LoVo (cell line): ENCODE measurements around the gene NACA2.
"Not testable (repeated sequence)": the region's sequence is repeated elsewhere in the genome, so short reads cannot be mapped to it uniquely, and the experiment has no call there.

ENCODE experiments used
- DNase-seq: peaks from one replicate; pipeline ENCODE4 v3.0.0-alpha.2; 2016; ENCODE audit warnings: low spot score

NACA2 gene

DNA sequence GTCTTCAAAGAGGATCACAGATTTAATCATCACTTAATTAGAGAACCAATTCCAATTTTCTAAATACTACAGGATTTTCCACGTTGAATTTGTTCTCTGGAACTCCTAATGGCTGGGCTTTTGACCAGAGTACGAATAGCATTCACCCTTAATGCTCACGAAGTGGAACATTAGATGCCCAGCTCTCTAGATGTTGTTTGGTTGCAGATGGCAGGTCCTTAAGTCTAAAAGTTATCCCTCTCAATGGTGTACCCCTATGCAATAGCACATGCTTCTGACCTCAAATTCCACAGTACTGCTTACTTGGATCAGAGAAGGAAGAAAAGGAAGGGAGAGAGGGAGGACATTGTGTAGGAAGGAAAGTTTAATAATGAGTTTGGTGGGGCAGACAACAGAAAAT, 8.6 kb upstream of the NACA2 start:
- DNase-seq, result no peak

DNA sequence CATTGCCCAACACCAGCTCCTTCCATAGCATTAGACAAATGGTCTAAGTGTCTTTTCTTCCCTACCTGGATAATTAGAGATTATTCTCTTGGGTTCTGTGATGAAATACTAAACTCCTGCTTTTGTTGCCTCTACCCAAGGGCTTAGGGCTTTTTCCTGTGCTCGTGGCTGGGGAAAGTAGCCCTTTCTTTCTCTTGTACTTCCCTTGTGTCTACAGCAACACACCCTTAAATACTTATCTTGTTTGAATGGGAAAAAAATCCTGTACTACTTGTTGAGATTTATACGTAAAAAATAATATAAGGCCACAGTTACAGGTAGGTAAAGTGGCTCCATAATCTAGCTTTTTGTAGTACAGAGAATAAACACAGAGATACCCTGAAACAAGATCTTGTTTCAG, 7.0 kb upstream of the NACA2 start:
- DNase-seq, result no peak

DNA sequence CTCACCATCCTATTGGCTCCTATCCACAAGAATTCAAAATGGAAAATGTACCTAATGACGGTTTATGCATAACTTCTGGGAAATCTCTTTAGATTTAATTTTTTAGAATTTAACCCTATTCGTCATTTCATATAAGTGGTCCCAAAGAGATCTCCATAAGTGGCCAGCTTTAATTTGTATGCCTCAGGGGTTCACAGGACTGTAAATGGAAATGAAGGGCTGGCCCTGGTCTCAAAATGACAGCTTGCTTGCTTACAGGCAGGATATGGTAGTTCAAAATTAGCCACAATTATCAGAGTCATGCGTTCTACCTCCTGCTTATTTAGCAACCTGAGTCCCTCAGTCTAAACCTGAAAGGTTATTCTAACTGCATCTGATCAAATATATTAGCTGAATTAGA, 6.6 kb upstream of the NACA2 start:
- no peak for DNase-seq

DNA sequence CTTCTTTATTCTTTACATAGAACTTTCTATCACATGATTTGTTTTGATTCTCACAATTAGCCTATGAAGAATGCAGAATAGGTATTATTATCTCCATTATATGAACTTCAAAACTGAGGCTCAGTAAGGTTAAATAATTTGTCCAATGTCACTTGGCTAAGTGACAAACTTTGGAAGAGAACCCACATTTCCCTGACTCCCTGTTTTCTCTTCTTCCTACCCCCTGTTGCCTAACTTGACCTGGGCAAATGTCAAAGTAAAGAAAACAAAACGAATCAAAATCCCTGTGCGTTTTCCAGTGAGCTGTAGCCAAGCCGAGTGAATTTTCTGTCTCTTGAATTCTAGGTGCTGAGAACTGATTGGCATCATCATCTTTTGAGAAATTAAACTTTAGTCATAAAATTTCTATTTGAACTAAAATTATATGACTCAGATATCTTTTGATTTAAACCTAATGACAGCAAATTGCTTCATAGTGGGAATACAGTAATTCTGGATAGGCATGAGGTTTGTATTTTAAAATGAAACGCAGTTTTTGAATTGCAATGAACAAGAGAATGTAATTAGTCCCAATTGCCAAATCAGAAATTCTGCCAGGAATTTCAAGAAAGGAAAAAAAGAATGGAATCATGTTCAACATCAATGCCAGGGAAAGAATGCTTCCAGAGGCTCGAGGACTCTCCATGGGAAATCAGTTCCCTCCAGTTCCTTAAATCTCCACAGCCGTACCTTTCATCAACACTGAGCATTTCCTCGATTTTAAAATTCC, 4.6 kb upstream of the NACA2 start:
- DNase-seq, result no peak

DNA sequence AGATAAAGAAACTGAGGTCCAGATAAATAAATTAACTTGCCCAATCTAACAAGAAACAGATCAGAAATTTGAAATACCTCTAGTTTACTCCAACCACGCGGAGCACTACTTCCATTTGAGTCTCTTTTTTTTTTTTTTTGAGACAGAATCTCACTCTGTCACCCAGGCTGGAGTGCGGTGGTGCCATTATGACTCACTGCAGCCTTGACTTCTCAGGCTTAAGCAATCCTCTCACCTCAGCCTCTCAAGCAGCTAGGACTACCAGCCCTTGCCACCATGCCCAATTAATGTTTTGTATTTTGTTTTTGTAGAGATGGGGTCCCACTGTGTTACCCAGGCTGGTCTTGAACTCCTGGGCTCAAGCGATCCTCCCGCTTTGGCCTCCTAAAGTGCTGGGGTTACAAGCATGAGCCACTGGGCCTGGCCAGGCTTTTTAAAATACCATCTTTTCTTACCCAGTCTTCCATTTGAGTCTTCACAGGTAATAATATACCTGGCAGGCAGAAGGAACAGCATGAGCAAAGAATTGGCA, 3.3 kb upstream of the NACA2 start:
- no peak for DNase-seq

DNA sequence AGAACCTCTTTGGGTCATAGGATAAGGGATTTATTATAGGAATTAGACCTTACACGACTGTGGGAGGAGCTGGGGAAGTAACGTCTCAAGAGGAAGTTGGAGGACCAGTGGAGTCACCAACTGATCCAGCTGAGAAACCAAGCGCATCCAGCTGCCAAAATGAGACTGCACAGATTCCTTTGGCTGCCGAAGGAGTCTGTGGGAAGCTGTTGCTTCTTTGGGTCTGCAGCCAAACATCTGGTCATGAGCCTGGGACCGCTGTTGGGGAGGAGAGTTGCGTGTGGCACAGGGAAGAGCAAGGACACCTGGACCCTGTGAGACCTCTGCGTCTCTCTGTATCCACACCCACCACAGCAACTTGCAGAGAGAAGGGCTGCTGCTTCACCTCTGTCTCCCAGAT, 2.4 kb upstream of the NACA2 start:
- DNase-seq, result no peak

DNA sequence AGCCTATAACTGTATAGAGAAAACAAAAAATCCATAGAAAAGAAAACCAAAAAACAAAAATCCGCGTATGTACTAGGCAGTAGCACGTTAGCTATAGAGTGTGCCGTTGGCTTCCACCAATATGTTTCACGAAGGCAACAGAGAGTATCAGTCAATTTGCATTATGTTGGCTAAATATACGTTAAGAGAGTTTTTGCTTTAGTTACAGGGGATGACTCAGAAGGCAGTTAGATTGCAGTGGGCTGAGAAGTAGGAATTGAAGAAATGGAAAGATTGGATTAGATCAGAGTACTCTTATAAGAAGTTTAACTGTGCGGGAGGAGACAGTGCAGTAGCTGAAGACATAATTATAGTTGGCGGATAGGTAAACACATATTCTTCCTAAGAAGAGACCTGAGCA, 911 bp upstream of the NACA2 start:
- DNase-seq, result no peak

DNA sequence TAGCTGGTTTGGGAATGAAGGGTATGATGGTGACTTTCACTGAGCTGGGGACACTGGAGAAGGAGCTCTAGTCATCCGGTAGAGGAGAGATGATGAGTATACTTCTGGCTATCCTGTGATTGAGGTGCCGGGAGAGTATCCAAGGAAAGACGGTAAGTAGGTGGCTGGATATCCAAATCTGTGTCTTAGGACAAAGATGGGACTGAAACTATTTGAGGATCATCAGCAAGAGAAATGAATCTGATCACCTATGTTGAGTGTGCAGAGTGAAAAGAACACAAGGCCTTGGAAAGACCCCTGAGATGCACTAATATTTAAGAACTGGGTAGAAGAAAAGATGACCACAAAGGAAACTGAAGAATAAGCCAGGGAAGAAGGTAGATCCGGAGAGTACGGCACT, 1.0 kb downstream of the NACA2 start:
- DNase-seq, result no peak

DNA sequence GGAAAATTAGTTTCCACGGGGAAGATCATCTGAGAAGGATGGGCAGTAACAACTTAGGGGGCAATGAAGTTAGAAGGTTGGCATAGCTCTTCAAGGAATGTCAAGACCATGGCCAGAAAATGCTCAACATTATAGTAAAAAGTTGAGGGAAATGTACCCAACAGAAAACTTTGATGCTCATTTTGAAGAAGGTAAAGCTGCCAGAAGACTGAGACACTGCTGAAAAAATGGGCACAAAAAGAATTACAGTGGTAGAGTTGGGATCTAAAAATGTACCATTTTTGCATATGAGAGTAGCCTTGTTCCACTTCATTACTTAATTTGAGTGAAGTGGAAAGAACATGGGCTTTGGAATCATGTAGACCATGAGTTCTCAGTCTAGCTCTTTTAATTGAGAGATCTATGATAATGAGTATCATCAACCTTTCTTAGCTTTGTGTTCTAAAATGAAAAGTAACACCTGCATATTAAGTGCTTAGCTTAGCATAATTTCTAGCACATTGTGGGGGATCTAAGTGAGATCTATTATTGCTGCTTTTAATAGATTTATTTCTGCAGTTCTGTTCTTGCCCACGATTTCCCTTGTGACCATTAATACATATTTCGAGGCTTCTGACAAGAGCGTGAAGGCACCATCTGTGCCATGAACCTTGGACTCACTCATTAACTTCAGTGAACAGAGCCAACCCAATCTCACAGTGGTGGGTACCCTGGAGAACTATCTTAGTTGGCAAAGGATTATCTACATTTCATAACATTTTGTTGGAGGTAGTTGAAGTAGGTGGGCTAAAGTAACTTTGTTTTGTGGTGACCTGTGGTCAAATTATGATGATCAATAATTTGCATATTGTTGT, 3.0 kb downstream of the NACA2 start:
- DNase-seq, result no peak

DNA sequence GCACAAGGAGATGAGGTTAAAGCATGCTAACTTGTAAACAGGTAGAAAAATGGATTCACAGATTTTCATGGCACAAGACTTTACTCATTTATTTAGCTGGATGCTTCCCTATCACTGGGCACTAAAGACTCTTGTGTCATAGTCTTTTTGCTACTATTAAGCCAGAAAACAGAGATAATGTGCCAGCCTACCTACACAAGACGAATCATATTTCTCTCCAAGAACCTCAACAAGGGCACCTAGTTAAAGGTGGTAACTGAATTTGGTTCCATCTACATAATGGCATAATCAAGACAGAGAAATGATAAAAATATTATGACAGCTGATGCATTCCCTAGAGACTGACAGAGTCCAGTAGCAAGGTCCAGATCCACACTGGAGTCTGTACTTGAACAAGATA, 3.8 kb downstream of the NACA2 start:
- no peak for DNase-seq

DNA sequence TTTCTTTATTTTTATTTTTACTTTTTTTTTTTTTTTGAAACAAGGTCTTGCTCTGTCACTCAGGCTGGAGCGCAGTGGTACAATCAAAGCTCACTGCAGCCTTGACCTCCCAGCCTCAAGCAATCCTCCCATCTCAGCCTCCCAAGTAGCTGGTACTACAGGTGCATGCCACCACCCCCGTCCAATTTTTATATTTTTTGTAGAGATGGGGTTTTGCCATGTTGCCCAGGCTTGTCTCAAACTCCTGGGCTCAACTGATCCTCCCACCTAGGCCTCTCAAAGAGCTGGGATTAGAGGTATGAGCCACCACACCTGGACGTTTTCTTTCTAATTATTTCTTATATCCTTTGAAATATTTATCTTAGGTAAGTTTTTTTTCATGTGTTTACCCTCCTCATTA, 4.4 kb downstream of the NACA2 start:
- not testable (repeated sequence) for DNase-seq

DNA sequence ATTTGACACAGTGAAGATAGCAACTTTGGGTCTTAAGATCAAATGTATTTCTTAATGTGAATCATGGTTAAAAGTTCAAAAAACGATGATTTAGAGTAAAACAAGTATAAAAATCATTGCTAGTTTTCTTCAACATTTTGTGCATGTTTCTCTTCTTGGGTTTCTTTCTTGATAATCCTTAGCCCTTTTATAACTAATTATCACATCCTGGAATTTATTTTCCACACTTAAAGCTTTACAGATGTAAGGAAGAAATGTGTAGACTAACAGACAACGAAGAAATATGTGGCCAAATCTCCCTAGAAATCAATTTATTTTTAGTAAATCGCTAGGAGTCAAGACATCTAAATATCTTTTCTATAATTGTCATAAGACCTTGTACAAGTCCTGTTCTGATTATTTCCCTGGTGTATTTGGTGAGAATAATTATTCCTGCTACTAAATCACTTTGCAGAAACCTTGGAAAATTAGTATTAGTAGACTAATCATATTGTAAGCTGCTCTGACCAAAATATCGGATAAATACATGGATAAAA, 4.9 kb downstream of the NACA2 start:
- no peak for DNase-seq

DNA sequence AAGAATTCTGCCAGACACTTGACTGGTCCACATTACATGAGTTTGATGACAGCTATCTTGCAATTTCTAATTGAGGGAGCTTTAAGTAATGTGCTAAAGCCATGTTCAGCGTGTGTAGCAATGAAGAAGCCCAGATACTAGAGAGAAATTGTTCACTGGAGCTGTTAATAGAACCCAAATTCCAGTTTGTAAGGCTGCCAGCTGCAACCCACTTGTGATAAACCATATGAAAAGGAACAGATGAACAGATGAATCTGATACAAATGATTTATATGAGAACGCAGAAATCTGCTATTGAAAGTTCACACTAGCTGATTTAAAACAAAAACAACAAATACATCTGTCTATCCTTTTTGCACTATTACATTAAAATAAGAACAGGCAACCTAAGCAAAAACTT, 6.2 kb downstream of the NACA2 start:
- DNase-seq, result no peak

DNA sequence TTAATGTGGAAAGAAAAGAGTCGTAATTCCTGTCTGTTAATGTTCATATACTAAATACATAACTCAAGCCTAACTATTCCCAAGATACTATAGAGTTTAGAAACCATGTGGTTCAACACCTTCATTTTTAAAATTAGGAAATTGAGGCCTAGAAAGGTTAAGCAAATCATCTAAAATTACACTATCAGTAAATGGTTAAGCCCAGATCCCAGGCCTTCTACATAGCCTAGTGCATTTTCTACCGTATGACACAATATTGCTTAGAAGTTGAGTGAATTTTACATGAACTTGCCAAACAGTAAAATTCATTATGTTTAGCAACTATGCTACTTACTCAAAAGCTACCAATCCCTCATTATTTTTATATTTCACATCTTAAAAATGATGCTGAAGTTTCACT, 6.8 kb downstream of the NACA2 start:
- no peak for DNase-seq

DNA sequence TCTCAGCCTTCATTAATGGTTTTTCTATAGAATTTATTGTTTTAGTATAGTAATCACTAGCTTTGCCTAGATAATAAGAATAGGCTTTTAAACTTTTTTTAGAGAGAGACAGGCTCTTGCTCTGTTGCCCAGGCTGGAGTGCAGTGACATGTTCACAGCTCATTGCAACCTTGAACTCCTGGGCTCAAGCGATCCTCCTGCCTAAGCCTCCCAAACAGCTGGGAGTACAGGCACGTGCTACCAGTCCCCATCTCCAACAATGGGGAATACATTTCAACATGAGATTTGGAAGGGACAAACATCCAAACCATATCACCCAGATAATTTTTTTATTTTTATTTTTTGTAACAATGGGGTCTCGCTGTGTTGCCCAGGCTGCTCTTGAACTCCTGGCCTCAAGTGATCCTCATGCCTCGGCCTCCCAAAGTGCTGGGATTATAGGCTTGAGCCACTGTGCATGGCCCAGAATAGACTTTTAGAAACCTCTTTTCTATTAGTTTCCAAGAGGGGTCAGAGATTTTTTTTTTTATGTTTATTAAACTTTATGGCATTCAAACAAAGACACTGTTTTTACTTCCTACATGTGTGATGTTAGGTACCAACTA, 7.3 kb downstream of the NACA2 start:
- no peak for DNase-seq

DNA sequence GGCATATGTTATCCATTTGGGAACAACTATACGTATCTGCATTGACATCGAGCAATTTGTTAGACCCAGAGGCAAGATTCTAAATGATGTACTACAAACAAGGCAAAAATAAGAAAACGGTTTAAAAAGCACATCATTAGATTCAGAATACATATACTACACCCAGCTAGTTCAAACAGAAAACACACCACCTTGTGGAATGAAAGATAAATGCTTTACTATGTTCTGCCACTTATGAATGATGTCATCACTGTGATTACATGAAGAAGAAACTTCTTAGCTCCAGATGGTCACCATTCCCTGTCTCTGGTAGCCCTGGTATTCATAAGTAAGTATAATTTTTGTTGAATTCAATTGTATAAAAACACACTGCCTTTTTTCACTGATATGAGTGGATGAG, 7.8 kb downstream of the NACA2 start:
- DNase-seq, result peak; percentile 77

DNA sequence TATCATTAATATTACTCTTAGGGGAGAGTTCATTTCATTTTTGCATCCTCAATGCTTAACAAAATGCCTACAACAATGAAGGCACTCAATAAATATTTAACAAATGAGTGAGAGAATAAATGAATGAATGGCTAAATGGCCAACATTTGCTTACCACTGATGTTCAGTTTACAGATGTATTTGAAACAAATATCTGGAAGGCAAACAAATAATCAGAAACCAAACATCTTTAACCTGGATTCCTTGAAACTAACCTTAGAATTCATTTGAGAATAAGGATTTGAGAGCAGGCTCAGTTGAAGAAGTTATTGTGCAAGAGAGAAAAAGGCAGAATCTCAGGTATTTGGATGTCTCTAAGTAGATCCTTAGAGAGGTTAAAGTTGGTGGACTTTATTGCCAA, 8.4 kb downstream of the NACA2 start:
- no peak for DNase-seq

DNA sequence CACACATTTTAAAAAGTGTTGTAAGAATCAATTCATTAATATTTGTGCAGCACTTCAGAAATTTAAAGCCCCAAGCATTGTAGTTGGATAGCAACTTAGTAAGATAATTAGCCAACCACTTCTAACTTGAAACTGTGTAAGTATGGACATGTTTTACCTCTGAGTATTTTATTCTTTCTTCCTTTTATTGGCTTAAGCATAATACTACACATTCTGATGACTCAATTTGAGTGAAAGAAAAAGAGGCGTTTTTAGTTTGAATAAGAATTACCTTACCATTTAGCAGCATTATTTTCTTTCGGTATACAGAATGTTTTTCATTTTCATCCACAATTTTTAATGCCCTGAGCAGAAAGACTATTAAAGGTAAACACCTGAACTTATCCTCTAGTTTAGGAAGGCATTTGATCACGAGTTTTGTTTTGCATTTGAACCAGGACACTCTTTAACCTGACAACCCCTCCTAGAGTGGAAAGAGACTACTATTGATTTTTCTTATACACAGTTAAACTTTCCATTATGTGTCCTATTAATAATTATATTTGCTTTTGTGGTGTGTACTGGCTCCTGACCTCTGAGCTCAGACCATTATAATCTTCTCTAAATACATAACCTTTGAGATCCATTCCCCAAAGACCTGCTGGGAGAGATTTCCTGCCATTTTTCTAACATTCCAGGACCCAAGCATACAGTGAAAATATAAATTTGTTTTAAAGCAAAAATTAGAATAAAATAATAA, 9.2 kb downstream of the NACA2 start:
- no peak for DNase-seq

DNA sequence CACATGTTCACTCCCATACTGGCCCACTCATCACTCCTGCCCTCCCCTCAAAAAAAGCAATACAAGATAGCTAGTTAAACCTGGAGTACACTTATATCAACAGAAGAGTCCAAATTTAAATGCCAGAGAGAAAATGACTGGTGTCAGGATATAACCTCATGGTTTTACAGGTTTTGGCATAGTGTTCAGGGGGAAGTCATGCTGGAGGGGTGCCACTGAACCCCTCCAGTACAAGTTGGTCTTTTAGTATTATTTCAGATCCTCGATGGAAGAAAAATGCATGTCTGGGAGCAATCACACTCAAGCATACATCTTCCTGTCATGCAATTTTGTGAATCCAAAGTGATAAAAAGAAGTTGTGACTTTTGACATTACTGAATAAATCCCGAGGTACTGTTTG, 10.5 kb downstream of the NACA2 start:
- no peak for DNase-seq

DNA sequence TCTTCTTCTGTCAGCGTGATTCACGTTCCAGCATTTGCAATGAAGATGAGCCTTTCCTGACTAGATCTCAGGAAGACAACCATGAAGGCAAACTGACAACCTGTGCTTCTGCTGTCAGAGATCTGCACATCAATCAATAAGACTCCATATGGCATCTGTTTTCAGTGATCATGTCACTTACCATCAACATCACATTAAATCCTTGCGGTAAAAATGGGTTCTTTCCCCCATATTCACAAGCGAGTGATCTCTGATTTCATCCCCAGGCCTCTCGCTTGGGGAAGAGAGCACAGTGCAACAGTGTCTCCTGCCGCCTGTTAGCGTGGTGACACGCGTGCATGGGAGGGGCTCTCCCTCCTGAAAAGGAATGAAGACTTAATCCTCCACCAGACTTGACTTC, 11.1 kb downstream of the NACA2 start:
- DNase-seq, result no peak

DNA sequence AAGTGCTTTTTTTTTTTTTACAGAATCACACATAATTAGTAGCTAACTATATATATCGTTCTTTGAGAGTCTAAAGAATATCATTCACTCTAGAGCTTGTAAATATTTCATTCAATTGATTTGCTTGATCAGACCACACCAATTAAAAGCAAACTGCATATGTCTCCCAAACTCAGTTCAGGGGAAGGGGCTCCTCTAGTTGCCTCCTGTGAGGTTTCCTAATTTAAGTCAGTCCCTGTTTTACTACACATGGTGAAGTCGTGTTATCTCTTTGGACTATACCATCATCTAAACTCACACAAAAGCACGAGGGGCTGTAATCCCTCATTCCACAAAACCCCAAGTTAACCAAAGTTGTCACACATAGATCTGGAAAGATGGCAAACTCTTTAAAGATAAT, 11.7 kb downstream of the NACA2 start:
- no peak for DNase-seq

DNA sequence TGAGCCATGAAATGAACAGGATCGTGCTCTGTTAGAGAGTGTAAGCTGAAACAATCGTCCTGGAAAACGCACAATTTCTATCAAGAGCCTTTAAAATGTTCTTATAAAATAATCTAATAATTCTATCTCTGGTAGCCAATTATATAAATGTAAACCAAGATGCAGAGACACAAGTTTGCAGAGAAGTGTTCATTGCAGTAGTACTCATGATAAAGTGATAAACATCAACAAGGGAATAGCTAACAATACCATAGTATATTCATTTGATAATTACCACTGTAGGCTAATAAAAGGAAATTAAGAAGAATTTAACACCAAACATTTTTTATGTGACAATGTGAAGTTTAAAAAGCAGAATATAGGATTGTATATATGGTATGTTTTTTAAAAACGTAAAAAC, 12.4 kb downstream of the NACA2 start:
- no peak for DNase-seq
